MCF 10A (cell line): Measurements from ENCODE around the gene SMIM44. TPM values are rescaled to one million over a fixed set of nuclear protein-coding genes. Genes with fewer than 3 reads are reported as not detected.

ENCODE experiments used
- BruUV-seq: library from RNA; stranded (reverse); fragments of 400-500 nt; replicated peaks from 2 replicates; lab custom pipeline; 2021; lab: Mats Ljungman, UMichigan
- CTCF ChIA-PET: fragments of 300-600 bp; sonication (Branson Sonifier 250); formaldehyde crosslinking; extraction: SDS; loops from one replicate; lab custom pipeline; 2021; ENCODE audit warnings: antibody characterized with exemption, inconsistent platforms; lab: Yijun Ruan, JAX
- POLR2A ChIA-PET: fragments of 300-600, 350-650 bp; sonication (Branson Sonifier 250); formaldehyde crosslinking; extraction: SDS; loops from one replicate; lab custom pipeline; 2020; ENCODE audit warnings: antibody characterized with exemption, inconsistent platforms; lab: Yijun Ruan, JAX
- DNase-seq: peaks from one replicate; pipeline ENCODE4 v3.0.0-alpha.2; 2018; ENCODE audit not compliant: unreplicated experiment
- H3K27ac Mint-ChIP-seq: one replicate; pipeline ENCODE4 v1.8.0; 2022; ENCODE audit warnings: mild to moderate bottlenecking, low read depth, mixed read lengths; ENCODE audit not compliant: unreplicated experiment
- H3K27me3 Mint-ChIP-seq: one replicate; pipeline ENCODE4 v1.8.0; 2022; ENCODE audit warnings: mixed read lengths; ENCODE audit not compliant: insufficient read depth, unreplicated experiment
- H3K36me3 Mint-ChIP-seq: one replicate; pipeline ENCODE4 v1.8.0; 2022; ENCODE audit warnings: mild to moderate bottlenecking, moderate library complexity, mixed read lengths; ENCODE audit not compliant: insufficient read depth, unreplicated experiment
- H3K4me1 Mint-ChIP-seq: one replicate; pipeline ENCODE4 v1.8.0; 2022; ENCODE audit warnings: mixed read lengths; ENCODE audit not compliant: insufficient read depth, unreplicated experiment
- H3K4me3 Mint-ChIP-seq: one replicate; pipeline ENCODE4 v1.8.0; 2022; ENCODE audit warnings: mild to moderate bottlenecking, moderate library complexity, mixed read lengths; ENCODE audit not compliant: unreplicated experiment
- H3K9me3 Mint-ChIP-seq: one replicate; pipeline ENCODE4 v1.8.0; 2022; ENCODE audit warnings: mixed read lengths; ENCODE audit not compliant: unreplicated experiment
- intact Hi-C: fragments of 100-400 bp; cut with micrococcal nuclease; formaldehyde crosslinking; loops from 2 replicates; pipeline ENCODE4 v1.14.1; 2022
- total RNA-seq: library from RNA; stranded (reverse); gene quantifications from 2 replicates; pipeline ENCODE4 v1.2.3, GENCODE V29; 2022
- TF ChIP-seq, protein P1 (sequence below): fragments of 200-600 bp; IDR thresholded peaks from one replicate; pipeline ENCODE4 v1.8.0; 2022; ENCODE audit warnings: antibody characterized with exemption, mild to moderate bottlenecking; ENCODE audit not compliant: unreplicated experiment

The SMIM44 gene
- total RNA-seq, 1 experiment from 2014 or later: not detected

DNA sequence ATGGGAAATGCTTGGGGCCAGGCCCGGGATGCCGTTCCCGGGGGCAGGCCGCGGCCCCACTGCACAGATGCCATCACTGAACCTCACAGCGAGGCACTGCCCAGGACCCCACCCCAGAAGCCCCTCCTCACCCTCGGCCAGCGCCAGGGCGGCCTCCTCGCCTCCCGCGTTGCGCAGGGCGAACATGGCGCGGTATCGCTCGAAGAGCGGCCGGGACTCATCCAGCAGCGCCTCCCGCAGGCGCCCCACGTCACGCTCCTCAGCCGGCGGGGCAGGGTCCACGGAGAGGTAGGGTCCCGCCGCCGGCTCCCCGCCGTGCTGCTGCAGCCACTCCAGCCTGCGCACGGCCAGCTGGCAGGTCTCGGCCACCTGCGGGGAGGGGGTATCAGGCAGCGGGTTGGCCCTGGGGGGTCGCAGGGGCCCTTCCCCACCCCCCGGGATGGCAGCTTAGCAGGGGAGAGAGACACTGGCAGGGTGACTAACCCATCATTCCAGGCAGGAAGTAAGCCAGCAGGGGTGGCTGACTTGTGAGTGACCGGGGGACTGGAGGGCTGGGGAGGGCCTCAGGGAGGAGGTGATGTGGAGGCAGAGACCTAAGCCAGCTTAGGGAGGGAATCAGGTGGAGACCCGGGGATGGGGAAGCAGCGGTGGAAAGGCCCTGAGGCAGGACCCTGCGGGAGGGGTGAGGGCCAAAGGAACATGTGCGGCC lies 9.0 kb upstream of the SMIM44 start:
- ChIA-PET POLR2A (no interaction called here), CTCF (interaction anchor here (0.6 to 0.7 kb wide), 2 partner anchors 11 to 20 kb away, joined by 3 to 5 read pairs; no protein-coding TSS in a partner anchor)
- intact Hi-C loops: no loop called here
- H3K4me3 Mint-ChIP-seq: no peak overlapping the region
- TF ChIP-seq, protein P1, sequence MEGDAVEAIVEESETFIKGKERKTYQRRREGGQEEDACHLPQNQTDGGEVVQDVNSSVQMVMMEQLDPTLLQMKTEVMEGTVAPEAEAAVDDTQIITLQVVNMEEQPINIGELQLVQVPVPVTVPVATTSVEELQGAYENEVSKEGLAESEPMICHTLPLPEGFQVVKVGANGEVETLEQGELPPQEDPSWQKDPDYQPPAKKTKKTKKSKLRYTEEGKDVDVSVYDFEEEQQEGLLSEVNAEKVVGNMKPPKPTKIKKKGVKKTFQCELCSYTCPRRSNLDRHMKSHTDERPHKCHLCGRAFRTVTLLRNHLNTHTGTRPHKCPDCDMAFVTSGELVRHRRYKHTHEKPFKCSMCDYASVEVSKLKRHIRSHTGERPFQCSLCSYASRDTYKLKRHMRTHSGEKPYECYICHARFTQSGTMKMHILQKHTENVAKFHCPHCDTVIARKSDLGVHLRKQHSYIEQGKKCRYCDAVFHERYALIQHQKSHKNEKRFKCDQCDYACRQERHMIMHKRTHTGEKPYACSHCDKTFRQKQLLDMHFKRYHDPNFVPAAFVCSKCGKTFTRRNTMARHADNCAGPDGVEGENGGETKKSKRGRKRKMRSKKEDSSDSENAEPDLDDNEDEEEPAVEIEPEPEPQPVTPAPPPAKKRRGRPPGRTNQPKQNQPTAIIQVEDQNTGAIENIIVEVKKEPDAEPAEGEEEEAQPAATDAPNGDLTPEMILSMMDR: no peak
- no peaks in the 10 kb centered on the region for H3K27me3 Mint-ChIP-seq
- H3K36me3 Mint-ChIP-seq: peaks cover 38% of the 10 kb centered on the region
- H3K4me1 Mint-ChIP-seq: no peaks in the 10 kb centered on the region
- DNase-seq: no peak
- H3K9me3 Mint-ChIP-seq: no peaks in the 10 kb centered on the region
- no peak overlapping the region for H3K27ac Mint-ChIP-seq
- no TSS peak for BruUV-seq

DNA sequence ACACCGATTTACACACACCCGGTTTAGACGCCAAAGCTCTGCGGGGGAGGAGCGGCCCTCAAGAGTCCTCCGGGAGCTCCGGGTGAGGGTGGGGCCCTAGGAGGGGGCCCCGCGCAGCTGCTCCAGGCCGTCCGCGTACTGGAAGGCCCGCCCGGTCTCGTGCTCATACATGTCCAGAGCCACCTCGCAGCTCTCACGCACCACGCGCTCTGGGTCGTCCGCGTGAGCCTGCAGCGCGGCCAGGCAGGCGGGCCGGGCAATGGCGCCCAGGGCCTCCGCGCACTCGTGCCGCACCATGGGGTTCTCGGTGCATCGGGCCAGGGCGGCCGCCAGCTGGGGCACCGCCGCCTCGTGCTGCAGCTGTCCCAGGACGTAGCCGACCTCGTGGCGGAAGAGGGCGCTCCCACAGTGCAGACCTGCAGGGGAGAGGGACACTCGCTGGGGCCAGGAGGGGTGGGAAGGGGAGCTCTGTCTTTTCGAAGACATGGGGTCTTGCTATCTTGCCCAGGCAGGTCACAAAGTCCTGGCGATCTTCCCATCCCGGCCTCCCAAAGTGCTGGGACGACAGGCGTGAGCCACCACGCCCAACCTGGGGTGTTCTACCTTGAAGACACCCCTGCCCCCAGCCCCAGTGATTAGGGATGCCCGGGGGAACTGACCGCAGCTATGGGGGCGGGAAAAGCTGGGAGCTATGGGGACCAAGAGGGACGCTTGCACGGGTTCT lies 8.3 kb upstream of the SMIM44 start:
- Mint-ChIP-seq H3K36me3 (peaks cover 32% of the 10 kb centered on the region), H3K27me3 (no peaks in the 10 kb centered on the region), H3K4me3 (no peak overlapping the region), H3K9me3 (no peaks in the 10 kb centered on the region), H3K4me1 (no peaks in the 10 kb centered on the region), H3K27ac (no peak overlapping the region)
- TSS peak; percentile 18 for BruUV-seq
- CTCF ChIA-PET: interaction anchor here (0.6 to 1.1 kb wide), 2 partner anchors 11 to 19 kb away, joined by 3 to 5 read pairs; no protein-coding TSS in a partner anchor
- DNase-seq: no peak
- TF ChIP-seq, protein P1: no peak
- intact Hi-C loops: no loop called here
- POLR2A ChIA-PET: no interaction called here

DNA sequence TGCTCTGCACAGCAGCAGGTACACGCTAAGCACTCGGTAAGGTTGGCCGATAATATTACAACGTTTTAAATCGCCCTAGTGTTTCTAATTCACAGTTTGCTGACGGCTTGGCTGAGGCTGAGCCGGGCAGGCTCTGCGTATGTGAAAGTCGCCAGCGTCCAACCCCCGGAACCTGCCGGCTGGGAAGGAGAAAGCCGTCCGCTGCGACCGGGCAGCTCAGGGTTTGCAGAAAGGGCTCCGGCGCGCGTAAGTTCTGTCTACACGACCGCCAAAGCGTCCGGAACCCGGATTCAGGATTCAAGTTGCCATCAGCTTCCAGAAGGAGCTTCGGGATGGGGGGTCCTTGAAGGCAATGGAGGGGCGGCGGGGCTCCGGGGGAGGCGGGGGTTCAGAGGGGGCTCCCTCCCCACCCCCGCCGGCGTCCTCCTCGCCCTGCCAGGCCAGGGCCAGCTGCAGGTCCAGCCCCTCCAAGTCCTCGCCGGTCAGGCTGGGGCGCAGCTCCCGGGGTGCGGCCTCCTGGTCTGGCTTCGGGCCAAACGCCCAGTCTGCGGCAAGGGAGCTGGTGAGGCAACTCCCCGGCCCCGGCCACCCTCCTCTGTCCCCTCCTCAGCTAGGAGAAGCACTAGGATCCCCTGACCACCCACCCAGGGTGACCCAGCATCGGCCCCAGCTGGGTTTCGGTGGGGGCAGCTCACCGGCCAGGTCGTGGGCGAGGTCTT lies 575 bp downstream of the SMIM44 start:
- POLR2A ChIA-PET: interaction anchor here (0.6 to 2.2 kb wide), 5 partner anchors 12 to 183 kb away, joined by 3 to 10 read pairs (median 4); partner anchors contain the start of gene DOHH

More for the DNA sequence above, 575 bp downstream of the SMIM44 start:
- Mint-ChIP-seq H3K27me3 (no peaks in the 10 kb centered on the region), H3K4me1 (peaks cover 5% of the 10 kb centered on the region), H3K27ac (no peak overlapping the region), H3K4me3 (no peak overlapping the region), H3K9me3 (no peaks in the 10 kb centered on the region), H3K36me3 (no peaks in the 10 kb centered on the region)
- no peak for DNase-seq
- no TSS peak for BruUV-seq
- CTCF ChIA-PET: interaction anchor here (0.6 to 6.5 kb wide), 5 partner anchors 10 to 296 kb away, joined by 3 to 76 read pairs (median 4); no protein-coding TSS in a partner anchor
- TF ChIP-seq, protein P1: no peak
- intact Hi-C loops: no loop called here
